Tibial nerve (tissue), 4 donors: ENCODE results near the gene SETD7. TPM values are rescaled to one million over a fixed set of nuclear protein-coding genes. Genes with fewer than 3 reads are reported as not detected.
A peak's percentile ranks its signal among the peaks of the same experiment; 100 is the strongest.

Experiments
- DNase-seq, 2 donors: peaks; one replicate each; pipeline ENCODE4 v3.0.0-alpha.2; 2019; ENCODE audit warnings: low spot score in 2 of 2
- H3K27ac ChIP-seq, 4 donors: fragments of 200-600 bp; sonication (generic) in 3 of 4; one replicate each; pipeline ENCODE4 v1.5.1; 2017 to 2019; ENCODE audit warnings: mild to moderate bottlenecking in 1 of 4
- H3K27me3 ChIP-seq, 2 donors: fragments of 200-600 bp; sonication (generic) in 1 of 2; one replicate each; pipeline versions ENCODE4 v1.5.1 to v1.6.0; 2017 to 2019
- H3K36me3 ChIP-seq, 3 donors: fragments of 200-600 bp; sonication (generic); one replicate each; pipeline ENCODE4 v1.5.1; 2018 to 2019
- H3K4me1 ChIP-seq, 4 donors: fragments of 200-600 bp; sonication (generic) in 3 of 4; one replicate each; pipeline ENCODE4 v1.5.1; 2017 to 2019
- H3K4me3 ChIP-seq, 4 donors: fragments of 200-600 bp; sonication (generic) in 3 of 4; one replicate each; pipeline ENCODE4 v1.5.1; 2017 to 2019; ENCODE audit warnings: mild to moderate bottlenecking in 1 of 4, moderate library complexity in 1 of 4
- H3K9me3 ChIP-seq, 4 donors: fragments of 200-600 bp; sonication (generic) in 3 of 4; one replicate each; pipeline ENCODE4 v1.5.1; 2017 to 2019
- CTCF ChIP-seq, 5 experiments: fragments of 200-600 bp in 3 of 5; fragments of 450-650 bp in 2 of 5; sonication (generic) in 3 of 5; IDR thresholded peaks; one replicate each; pipeline ENCODE4 v1.5.1; 2016 to 2019; ENCODE audit warnings: antibody characterized with exemption in 5 of 5, mild to moderate bottlenecking in 3 of 5, moderate library complexity in 2 of 5
- EP300 ChIP-seq, 2 donors: sonication (generic); formaldehyde crosslinking; IDR thresholded peaks; one replicate each; pipeline ENCODE4 v1.6.1; 2017; ENCODE audit warnings: antibody characterized with exemption in 2 of 2, mild to moderate bottlenecking in 1 of 2
- POLR2A ChIP-seq, 2 donors: fragments of 450-650 bp; IDR thresholded peaks; one replicate each; pipeline ENCODE4 v1.6.1; 2017; ENCODE audit warnings: antibody characterized with exemption in 2 of 2, mild to moderate bottlenecking in 2 of 2, moderate library complexity in 2 of 2
- WGBS, 2 donors: methylation state at CpG; one replicate each; pipeline ENCODE4 v1.1.5; 2018; 5-methylcytosine and 5-hydroxymethylcytosine counted together
- total RNA-seq, 4 donors: library from RNA; depleted of rRNA; stranded (reverse); fragments of >200 nt; gene quantifications; one replicate each; pipeline ENCODE4 v1.1.0, GENCODE V29; 2016

Gene SETD7
- total RNA-seq, 4 donors from 2014 or later: 49.2 to 81.4 (median 65.7) TPM

DNA sequence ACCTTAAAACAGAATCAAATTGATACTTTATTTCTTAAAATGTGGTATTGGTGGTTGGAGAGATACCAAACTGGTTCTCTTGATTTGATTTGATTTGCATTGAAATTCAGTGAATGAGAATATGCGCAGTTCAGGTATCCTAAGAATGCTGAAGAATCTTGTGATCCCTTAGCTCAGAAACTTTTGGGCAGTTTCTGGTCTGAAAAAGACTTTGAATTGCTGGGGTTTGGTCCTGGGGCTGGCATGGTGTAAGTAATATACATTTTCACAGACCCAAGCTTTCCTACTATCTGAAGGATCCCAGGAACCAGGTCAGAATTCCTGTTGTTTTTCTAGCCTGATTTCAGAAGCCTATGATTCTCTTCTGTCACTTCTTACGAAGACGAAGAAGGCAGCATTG lies 95.5 kb downstream of the SETD7 start:
- Histone ChIP-seq H3K27me3 (no peaks in the 10 kb centered on the region), H3K36me3 (no peaks in the 10 kb centered on the region), H3K27ac (no peak overlapping the region), H3K9me3 (no peaks in the 10 kb centered on the region), H3K4me3 (no peak overlapping the region), H3K4me1 (peaks cover 0 to 33% (median 13%) of the 10 kb centered on the region in 4 donors)
- no peak for TF ChIP-seq POLR2A (IDR thresholded peaks at IDR 0.05)
- TF ChIP-seq CTCF (IDR thresholded peaks at IDR 0.05): no peak
- TF ChIP-seq EP300 (IDR thresholded peaks at IDR 0.05): no peak
- DNase-seq: no peak
- whole genome bisulfite sequencing, 2 donors: 89 to 93% methylated on average over 3 of the region's 3 CpGs

GRCh38 chr4:139458999-139459398 lies 97.0 kb downstream of the SETD7 start:
- H3K4me3 ChIP-seq: no peak overlapping the region
- H3K27me3 ChIP-seq: no peaks in the 10 kb centered on the region
- H3K27ac ChIP-seq: no peak overlapping the region
- no peaks in the 10 kb centered on the region for H3K9me3 ChIP-seq
- H3K36me3 ChIP-seq: no peaks in the 10 kb centered on the region
- TF ChIP-seq POLR2A (IDR thresholded peaks at IDR 0.05): no peak
- TF ChIP-seq CTCF (IDR thresholded peaks at IDR 0.05): no peak
- no peak for TF ChIP-seq EP300 (IDR thresholded peaks at IDR 0.05)
- H3K4me1 ChIP-seq: peaks cover 0 to 43% (median 15%) of the 10 kb centered on the region in 4 donors
- no peak for DNase-seq
- WGBS, 2 donors: 91 to 93% methylated on average over 3 of the region's 3 CpGs

- WGBS, 2 donors: 88 to 95% methylated on average over 1 of the region's 1 CpG
- no peak for DNase-seq
- Histone ChIP-seq H3K36me3 (no peaks in the 10 kb centered on the region), H3K4me1 (peaks cover 0 to 43% (median 15%) of the 10 kb centered on the region in 4 donors), H3K9me3 (no peaks in the 10 kb centered on the region), H3K27ac (no peak overlapping the region), H3K4me3 (no peak overlapping the region), H3K27me3 (no peaks in the 10 kb centered on the region)
- TF ChIP-seq POLR2A (IDR thresholded peaks at IDR 0.05) (no peak), CTCF (IDR thresholded peaks at IDR 0.05) (no peak)
Measured at GRCh38 chr4:139458543-139458942, 97.5 kb downstream of the SETD7 start.

GRCh38 chr4:139457318-139457717 lies 98.7 kb downstream of the SETD7 start:
- Histone ChIP-seq H3K4me1 (peaks cover 0 to 50% (median 17%) of the 10 kb centered on the region in 4 donors), H3K9me3 (no peaks in the 10 kb centered on the region), H3K36me3 (no peaks in the 10 kb centered on the region), H3K27ac (no peak overlapping the region), H3K27me3 (no peaks in the 10 kb centered on the region), H3K4me3 (no peak overlapping the region)
- DNase-seq: no peak
- no peak for TF ChIP-seq EP300 (IDR thresholded peaks at IDR 0.05)
- no peak for TF ChIP-seq CTCF (IDR thresholded peaks at IDR 0.05)
- TF ChIP-seq POLR2A (IDR thresholded peaks at IDR 0.05): no peak
- WGBS, 2 donors: 58 to 59% methylated on average over 4 of the region's 4 CpGs

DNA sequence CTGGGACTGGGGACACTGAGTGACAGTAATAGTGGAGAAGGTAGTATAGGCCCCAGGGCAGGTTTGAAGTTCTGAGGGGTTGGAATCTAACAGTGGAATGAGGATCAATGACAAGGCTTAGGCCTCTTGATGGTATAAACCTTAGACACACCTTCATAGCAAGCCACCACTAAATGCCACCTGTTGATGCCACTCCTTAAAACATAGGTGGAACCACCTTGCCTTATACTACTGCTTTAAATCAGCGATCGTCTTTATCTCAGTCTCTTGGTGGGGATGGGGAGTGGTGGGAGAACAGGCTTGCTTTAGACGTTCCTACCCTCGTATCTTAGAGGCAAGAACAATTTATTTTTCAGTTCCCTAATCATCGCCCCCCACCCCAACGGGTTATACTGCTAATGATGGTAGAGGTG lies 100.9 kb downstream of the SETD7 start:
- Histone ChIP-seq H3K27ac (peak overlapping the region in 3 of 4 donors; percentile 89 to 99 (median 96)), H3K4me1 (peaks cover 0 to 60% (median 18%) of the 10 kb centered on the region in 4 donors), H3K4me3 (peak overlapping the region; percentile 73 to 98 (median 85)), H3K27me3 (no peaks in the 10 kb centered on the region), H3K36me3 (no peaks in the 10 kb centered on the region), H3K9me3 (no peaks in the 10 kb centered on the region)
- no peak for DNase-seq
- TF ChIP-seq EP300 (IDR thresholded peaks at IDR 0.05) (no peak), CTCF (IDR thresholded peaks at IDR 0.05) (no peak), POLR2A (IDR thresholded peaks at IDR 0.05) (no peak)
- WGBS, 2 donors: 29 to 36% methylated on average over 6 of the region's 6 CpGs
